ENCODE data around the gene MMP11.

The MMP11 gene

GRCh38 chr22:23832226-23833016, 59.8 kb downstream of the MMP11 start:
- no peak overlapping the region for H3K27ac ChIP-seq
- no peak for TF ChIP-seq ZFX (IDR thresholded peaks at IDR 0.05)

DNA sequence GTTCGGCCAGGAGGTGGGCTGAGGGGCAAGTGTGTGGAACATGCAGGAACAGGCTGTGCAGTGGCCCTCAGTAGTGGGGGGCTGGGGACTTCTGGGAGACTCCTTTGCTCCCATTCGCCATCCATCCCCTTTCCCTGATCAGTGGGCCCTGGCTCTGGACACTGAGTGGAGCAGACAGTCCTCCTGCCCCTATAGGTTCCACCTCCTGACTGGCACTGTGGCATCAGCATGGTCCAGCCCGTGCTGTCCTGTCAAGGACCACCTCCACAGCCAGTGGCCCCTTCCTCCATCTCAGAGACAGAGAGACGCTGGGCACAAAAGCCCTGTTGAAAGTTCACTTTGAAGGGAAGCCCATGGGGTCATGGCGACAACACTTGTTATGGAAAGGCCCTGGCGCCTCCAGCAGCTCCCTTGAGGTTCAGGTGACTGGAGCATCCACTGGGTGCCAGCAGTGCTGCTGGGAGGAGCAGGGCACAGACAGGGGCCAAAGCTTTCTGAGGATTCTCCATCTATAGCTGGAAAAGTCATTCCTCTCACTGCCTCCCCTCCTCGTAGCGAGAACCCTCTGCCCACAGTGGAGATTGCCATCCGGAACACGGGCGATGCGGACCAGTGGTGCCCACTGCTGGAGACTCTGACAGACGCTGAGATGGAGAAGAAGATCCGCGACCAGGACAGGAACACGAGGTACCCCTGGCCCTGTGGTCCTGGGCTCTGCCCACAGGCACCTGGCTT, 60.5 kb downstream of the MMP11 start:
- TF ChIP-seq ZFX (IDR thresholded peaks at IDR 0.05) (no peak), CTCF (conservative IDR thresholded peaks at IDR 0.05) (no peak)
- no peak overlapping the region for H3K27ac ChIP-seq

All from C4-2B (cell line).